Superior temporal gyrus (tissue), 1 donor: ENCODE measurements around the gene CDK12.

ENCODE experiments used
- DNase-seq: peaks from one replicate; pipeline ENCODE4 v3.0.0-alpha.2; 2016; ENCODE audit errors: extremely low spot score

The CDK12 gene

GRCh38 chr17:39549747-39550573 is 88.7 kb downstream of the CDK12 start:
- DNase-seq, result no peak

DNA sequence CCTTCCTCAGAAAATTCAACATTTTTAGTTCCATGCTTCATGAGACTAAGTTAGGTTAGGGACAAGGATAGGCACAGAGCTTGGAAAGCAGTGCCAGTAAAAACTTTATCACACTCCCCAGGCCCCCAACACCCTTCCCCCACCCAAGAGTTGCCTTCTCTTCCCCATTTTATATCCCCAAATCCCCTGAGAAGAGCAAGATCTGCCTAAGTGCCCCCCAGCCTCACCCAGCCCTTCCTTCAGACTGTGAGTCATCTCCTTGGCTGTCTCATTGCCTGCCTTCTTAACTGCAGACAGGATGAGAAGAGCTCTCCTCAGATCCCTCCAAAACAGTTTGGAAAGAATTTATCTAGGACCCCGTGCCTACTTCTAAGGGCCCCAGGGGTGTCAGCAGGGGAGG is 90.6 kb downstream of the CDK12 start:
- no peak for DNase-seq

GRCh38 chr17:39553341-39553945 is 92.2 kb downstream of the CDK12 start:
- DNase-seq, result peak; percentile 18

DNA sequence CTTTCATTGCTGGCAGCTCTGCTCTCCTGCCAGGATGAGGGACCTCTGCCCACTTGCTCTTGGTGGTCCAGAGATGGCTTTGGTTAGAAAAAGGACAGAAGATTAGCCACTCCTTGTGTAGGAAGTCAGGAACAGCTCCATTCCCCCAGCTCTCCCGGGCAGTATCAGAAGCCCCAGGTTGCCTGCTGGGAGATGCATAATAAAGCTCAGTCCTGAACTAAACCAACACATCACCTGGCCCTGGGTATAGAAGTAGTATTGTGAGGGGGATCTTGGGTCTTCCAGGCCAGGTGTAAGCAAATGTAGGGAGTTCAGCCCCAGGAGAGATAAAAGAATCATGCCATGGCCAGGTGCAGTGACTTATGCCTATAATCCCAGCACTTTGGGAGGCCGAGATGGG is 94.1 kb downstream of the CDK12 start:
- DNase-seq, result no peak

- DNase-seq, result no peak
These were observed 95.1 kb downstream of the CDK12 start for GRCh38 chr17:39556423-39556822.

DNA sequence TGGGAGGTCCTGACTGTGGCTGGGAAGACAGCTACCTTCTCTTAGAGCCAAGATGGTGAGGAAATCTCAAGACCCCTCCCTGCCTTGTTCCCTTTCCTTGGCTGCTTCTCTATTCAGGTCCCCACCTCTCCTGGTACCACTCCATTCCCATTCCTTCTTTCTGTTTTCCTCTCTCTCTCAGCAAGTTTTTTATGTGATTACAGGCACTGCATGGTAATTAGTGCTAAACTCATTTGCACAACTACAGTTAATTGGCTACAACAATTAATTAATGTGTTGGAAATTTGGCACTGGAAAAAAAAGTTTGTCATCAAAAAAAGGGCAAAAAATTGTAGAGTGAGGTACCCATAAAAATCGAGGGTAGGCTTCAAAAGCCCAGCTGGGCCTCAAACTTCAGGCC is 101.1 kb downstream of the CDK12 start:
- no peak for DNase-seq

DNA sequence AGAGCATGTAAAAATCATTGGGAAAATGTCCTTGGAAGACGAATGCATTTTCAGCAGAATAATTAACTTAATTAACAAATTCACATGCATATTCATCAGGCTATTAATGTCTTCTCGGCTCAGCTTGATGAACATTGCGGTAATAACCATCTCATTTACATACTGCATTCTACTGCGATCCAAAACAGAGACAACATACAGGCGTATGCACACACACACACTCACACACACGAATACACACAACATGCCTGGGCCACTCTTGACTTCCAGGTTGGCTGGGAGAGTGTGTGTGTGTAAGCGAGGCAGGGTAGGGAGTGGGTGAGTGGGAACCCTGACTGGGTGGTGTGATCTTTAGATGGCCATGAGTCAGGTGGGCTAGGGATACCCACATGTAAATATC is 101.7 kb downstream of the CDK12 start:
- peak; percentile 15 for DNase-seq

- peak; percentile 50 for DNase-seq
These were observed 102.2 kb downstream of the CDK12 start for GRCh38 chr17:39563476-39563875.

DNA sequence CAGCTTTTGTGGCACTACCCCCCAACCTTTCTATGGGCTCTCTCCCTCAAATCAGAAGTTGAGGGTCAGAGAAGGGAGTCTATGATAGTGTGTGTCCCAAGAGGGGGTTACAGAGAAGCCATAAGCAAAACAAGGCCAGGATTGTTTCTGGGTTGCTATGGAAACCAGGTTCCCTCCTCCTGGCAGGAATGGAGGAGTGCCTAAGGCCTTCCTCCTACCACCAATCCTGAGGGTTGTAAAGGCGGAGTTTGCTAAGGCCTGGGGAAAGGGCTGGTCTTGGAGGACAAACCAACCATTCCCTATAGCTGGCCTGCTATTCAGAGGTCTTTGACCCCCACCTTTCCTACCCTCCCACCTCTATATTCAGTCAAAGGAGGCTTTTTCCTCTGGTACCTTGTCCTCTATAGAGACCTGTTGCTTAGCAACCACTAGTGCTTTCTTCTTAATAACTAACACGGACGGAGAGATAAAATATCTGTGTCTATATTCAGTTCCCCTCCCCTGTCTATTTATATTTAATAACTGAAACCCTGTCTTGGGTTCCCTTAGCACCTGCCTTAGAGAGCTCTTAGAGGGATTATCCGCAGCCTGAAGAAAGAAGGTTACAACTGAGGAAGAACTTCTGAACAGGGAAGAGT is 103.0 kb downstream of the CDK12 start:
- DNase-seq, result no peak

- no peak for DNase-seq
These were observed 105.0 kb downstream of the CDK12 start for GRCh38 chr17:39566094-39566850.

DNA sequence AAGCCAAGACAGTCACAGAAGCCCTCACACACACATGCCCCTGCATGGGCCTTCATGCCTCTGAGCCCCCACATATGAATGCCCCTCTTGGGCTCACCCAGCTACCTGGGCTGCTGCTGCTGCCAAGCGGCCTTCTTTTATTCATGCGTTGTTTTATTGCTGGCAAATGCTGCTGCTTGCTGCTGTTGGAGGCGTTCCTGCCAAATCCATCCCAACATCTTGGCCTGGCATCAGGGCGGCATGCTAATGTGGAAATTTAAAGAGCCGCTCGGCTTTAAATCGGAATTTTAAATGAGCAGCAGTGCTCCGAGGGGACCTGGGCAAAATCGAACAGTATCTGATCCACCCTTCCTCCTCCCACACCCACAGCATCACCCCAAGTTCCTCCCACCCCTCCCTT is 107.4 kb downstream of the CDK12 start:
- DNase-seq, result peak; percentile 33

- peak; percentile 21 for DNase-seq
These were observed 107.8 kb downstream of the CDK12 start for GRCh38 chr17:39569126-39569525.

DNA sequence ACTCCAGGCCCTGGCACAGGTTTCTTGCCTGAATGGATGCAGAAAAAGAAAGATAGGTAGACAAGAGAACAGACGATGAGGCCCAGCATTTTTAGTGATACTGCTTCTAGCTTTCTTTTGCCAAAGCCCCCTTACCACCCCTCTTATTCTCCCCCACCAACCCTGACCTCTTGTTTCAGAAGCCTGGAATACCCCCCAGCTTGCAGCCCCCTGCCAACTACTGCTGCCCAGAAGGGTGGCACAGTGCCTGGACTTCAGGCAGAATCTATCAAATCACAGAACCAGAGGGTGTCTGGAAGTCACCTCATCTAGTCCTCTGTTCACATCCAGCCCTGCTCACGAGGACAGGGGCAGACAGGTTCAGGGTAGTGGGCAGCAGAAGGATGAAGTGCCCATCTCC is 110.8 kb downstream of the CDK12 start:
- DNase-seq, result no peak

DNA sequence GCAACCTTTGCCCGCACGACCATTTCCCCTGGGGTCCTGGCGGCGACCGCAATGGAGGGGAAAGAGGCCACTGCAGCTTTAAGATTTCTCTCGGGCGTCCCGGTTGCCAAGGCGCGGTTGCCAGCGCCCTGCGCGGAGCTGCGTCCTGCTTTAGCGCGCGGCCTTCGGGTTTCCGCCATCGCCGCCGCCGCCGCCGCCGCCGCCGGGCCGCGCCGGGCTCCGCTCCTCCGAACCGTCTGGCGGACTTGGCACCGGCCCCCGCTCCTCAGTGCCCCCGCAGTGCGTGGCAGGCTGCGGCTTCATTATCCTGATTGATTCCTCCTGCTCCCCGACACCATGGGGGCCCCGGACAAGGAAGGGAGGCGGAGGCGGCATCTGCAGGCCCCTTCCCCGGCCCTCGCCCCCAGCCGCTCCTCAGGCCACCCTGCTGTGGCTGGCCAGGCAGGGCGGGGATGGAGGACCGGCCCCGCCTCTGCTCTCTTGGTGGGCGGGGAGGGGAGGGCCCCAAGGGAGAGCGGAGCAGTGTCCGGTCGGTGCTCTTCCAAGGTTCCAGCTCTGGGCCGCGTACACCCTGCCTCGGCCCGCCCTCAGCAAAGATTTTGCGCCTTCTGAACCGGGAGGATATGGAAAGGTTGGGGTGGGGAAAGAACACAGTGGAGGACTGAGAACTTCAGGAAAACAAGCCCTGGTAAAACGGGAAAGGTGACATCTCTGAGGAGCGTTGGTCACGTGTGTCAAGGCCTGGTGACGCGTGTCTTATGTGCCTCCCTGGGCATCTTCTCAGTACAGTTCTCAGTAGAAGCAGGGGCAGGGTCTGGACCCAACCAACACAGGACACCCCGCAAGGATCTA is 112.4 kb downstream of the CDK12 start:
- DNase-seq, result no peak

DNA sequence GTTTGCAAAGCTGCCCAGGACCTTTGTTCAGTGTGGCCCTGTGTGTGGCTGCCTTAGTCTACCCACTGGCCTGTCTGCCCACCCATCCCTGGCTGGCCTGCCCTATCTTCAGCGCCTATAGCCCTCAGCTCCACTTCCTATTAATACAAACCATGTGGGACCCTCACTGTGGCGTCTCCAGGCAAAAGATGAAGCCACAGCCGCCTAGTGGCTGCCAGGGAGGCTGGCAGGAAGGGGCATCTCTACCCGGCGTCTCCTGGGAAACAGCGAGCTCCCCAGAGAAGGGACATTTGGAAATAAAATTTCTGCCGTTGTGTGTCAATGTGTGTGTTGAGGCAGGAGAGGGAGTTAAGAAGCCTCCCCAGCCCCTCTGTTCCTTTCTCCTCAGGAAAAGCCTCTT is 114.9 kb downstream of the CDK12 start:
- DNase-seq, result no peak

DNA sequence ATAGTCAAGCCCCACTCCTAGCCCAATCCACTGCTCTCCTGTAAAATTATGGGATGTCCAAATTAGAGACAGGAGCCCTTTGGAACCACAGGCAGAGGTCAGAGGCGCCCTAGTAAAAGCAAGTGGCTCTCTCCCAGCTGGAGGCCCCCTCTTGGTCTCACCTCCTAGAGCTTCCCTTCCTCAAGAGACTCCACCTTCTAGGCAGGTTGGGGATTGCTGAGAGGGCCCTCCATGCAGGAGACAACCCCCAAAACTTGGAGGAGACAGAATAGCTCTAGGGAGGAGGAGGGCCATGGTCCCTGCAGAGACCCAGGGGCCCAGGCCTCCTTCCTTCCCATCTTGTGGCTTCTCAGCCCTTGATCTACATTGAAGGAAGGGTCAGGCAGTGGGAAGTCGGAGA is 117.0 kb downstream of the CDK12 start:
- no peak for DNase-seq

GRCh38 chr17:39579318-39580081 is 118.2 kb downstream of the CDK12 start:
- no peak for DNase-seq

DNA sequence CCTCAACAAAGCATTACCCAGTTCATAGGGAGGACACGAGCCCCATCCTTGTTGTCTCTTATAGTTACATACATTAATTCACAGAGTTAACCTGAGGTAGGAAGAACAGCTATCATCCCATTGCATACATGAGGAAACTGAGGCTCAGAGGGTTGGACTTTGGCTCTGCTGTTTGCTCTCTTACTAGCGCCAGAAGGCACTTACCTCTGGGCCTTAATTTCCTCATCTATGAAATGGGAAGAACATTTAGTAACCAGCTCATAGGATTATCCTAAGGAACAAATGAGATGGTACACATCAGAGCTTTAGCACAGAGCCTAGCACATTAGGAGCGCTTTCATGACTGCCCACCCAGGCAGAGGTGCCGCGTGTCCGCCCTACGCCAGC is 118.8 kb downstream of the CDK12 start:
- DNase-seq, result no peak

- DNase-seq, result no peak
These were observed 119.9 kb downstream of the CDK12 start for GRCh38 chr17:39581071-39581758.

- no peak for DNase-seq
These were observed 120.4 kb downstream of the CDK12 start for GRCh38 chr17:39581759-39582085.
